H1 (cell line): ENCODE data around the gene PRICKLE2. TPM values are rescaled to one million over a fixed set of nuclear protein-coding genes. Genes with fewer than 3 reads are reported as not detected.

Experiments used
- CTCF ChIA-PET: fragments of 300-600 bp; sonication (Branson Sonifier 250); formaldehyde crosslinking; loops from one replicate; lab custom pipeline; 2021; ENCODE audit not compliant: partially characterized antibody; lab: Charles Lee
- POLR2A ChIA-PET: fragments of 300-600 bp; sonication (Branson Sonifier 250); formaldehyde crosslinking; loops from one replicate; lab custom pipeline; 2021; ENCODE audit warnings: inconsistent platforms; ENCODE audit not compliant: partially characterized antibody; lab: Charles Lee
- DNase-seq, 2 experiments: peaks; one replicate each; pipeline versions ENCODE4 v3.0.0 to v3.0.0-alpha.2; 2010 to 2022; ENCODE audit warnings: low spot score in 2 of 2, low read depth in 1 of 2, mixed read lengths in 1 of 2
- FAIRE-seq: peaks from 2 replicates; lab custom pipeline; 2011; peaks lifted over from hg19 to GRCh38; lab: Jason Lieb, UNC
- H2AFZ ChIP-seq: 2 replicates; pipeline ENCODE4 v1.8.1; 2012; ENCODE audit warnings: low read length, inconsistent platforms
- H2AK5ac ChIP-seq: 2 replicates; pipeline ENCODE4 v1.6.1; 2013; ENCODE audit warnings: low read depth, low read length
- H2BK120ac ChIP-seq: replicated peaks from 2 replicates; pipeline ENCODE3; 2013; ENCODE audit warnings: low read depth, low read length, inconsistent platforms
- H2BK12ac ChIP-seq: 2 replicates; pipeline ENCODE4 v1.6.1; 2013; ENCODE audit warnings: low read depth, low read length
- H2BK15ac ChIP-seq: 2 replicates; pipeline ENCODE4 v1.6.1; 2013; ENCODE audit warnings: low read length
- H2BK20ac ChIP-seq: 2 replicates; pipeline ENCODE4 v1.6.1; 2013; ENCODE audit warnings: low read length
- H2BK5ac ChIP-seq: 2 replicates; pipeline ENCODE4 v1.6.1; 2013; ENCODE audit warnings: low read depth, low read length
- H3K14ac ChIP-seq: 2 replicates; pipeline ENCODE4 v1.6.1; 2013; ENCODE audit warnings: inconsistent platforms; ENCODE audit not compliant: insufficient read length
- H3K18ac ChIP-seq: 2 replicates; pipeline ENCODE4 v1.6.1; 2013; ENCODE audit warnings: low read length; ENCODE audit errors: extremely low read depth
- H3K23ac ChIP-seq: 2 replicates; pipeline ENCODE4 v1.6.1; 2013; ENCODE audit warnings: inconsistent platforms; ENCODE audit not compliant: insufficient read length
- H3K23me2 ChIP-seq: 2 replicates; pipeline ENCODE4 v1.6.1; 2013; ENCODE audit warnings: low read depth, low read length
- H3K27ac ChIP-seq: 2 replicates; pipeline ENCODE4 v1.6.1; 2011; ENCODE audit warnings: low read depth, low read length, inconsistent platforms
- H3K27me3 ChIP-seq, 4 experiments: replicated peaks in 1 of 4; 1 replicate in 1 of 4; 2 replicates in 3 of 4; pipeline versions ENCODE4 v1.6.1 to v1.8.1; 2011 to 2013; ENCODE audit warnings: low read length in 3 of 4, mild to moderate bottlenecking in 3 of 4, inconsistent platforms in 2 of 4, mixed read lengths in 2 of 4, moderate library complexity in 1 of 4; ENCODE audit not compliant: control insufficient read depth in 3 of 4, insufficient read depth in 3 of 4; ENCODE audit errors: extremely low read depth in 1 of 4
- H3K36me3 ChIP-seq, 4 experiments: 2 replicates each; pipeline versions ENCODE4 v1.6.1 to v1.8.1; 2011 to 2013; ENCODE audit warnings: mild to moderate bottlenecking in 4 of 4, low read length in 3 of 4, moderate library complexity in 2 of 4, control low read depth in 1 of 4, inconsistent platforms in 1 of 4; ENCODE audit not compliant: insufficient read depth in 4 of 4, control insufficient read depth in 2 of 4
- H3K4ac ChIP-seq: replicated peaks from 2 replicates; pipeline ENCODE3; 2013; ENCODE audit warnings: low read length, low read depth, mixed read lengths, inconsistent platforms; ENCODE audit not compliant: insufficient read length
- H3K4me1 ChIP-seq, 4 experiments: replicated peaks in 1 of 4; 1 replicate in 1 of 4; 2 replicates in 3 of 4; pipeline versions ENCODE4 v1.6.1 to v1.8.1; 2011 to 2013; ENCODE audit warnings: low read length in 3 of 4, inconsistent platforms in 2 of 4, mixed read lengths in 1 of 4; ENCODE audit not compliant: insufficient read depth in 4 of 4, control insufficient read depth in 3 of 4
- H3K4me2 ChIP-seq, 2 experiments: 2 replicates each; pipeline versions ENCODE4 v1.6.1 to v1.8.1; 2011 to 2013; ENCODE audit warnings: low read depth in 2 of 2, low read length in 2 of 2, control low read depth in 1 of 2, inconsistent platforms in 1 of 2, mild to moderate bottlenecking in 1 of 2; ENCODE audit not compliant: insufficient read depth in 1 of 2
- H3K4me3 ChIP-seq, 4 experiments: fragments of 200-600, 300-600 bp in 1 of 4; sonication (generic), shearing (Covaris generic), sonication (Bioruptor Twin) in 1 of 4; 2 replicates each; pipeline versions ENCODE4 v1.5.1 to v1.8.1; 2011 to 2016; ENCODE audit warnings: low read length in 4 of 4, low read depth in 3 of 4, control low read depth in 2 of 4, inconsistent platforms in 2 of 4, mild to moderate bottlenecking in 2 of 4, mixed read lengths in 1 of 4, moderate library complexity in 1 of 4; ENCODE audit not compliant: insufficient read depth in 2 of 4; ENCODE audit errors: extremely low read depth in 1 of 4
- H3K56ac ChIP-seq: replicated peaks from 2 replicates; pipeline ENCODE3; 2013; ENCODE audit warnings: low read depth, mild to moderate bottlenecking, mixed read lengths, low read length, inconsistent platforms; ENCODE audit not compliant: insufficient read length
- H3K79me1 ChIP-seq: 2 replicates; pipeline ENCODE4 v1.6.1; 2013; ENCODE audit warnings: low read depth, low read length, control low read depth
- H3K79me2 ChIP-seq, 2 experiments: 2 replicates each; pipeline versions ENCODE4 v1.6.1 to v1.8.1; 2012 to 2013; ENCODE audit warnings: low read length in 2 of 2, mild to moderate bottlenecking in 2 of 2, inconsistent platforms in 1 of 2; ENCODE audit not compliant: insufficient read depth in 2 of 2, control insufficient read depth in 1 of 2
- H3K9ac ChIP-seq, 4 experiments: replicated peaks in 1 of 4; 1 replicate in 1 of 4; 2 replicates in 3 of 4; pipeline versions ENCODE4 v1.6.1 to v1.8.1; 2011 to 2013; ENCODE audit warnings: low read depth in 3 of 4, low read length in 3 of 4, control low read depth in 2 of 4, mild to moderate bottlenecking in 2 of 4, moderate library complexity in 2 of 4, inconsistent platforms in 1 of 4; ENCODE audit errors: extremely low read depth in 1 of 4
- H3K9me3 ChIP-seq, 2 experiments: 2 replicates each; pipeline versions ENCODE4 v1.6.1 to v1.8.1; 2012 to 2013; ENCODE audit warnings: mild to moderate bottlenecking in 2 of 2, moderate library complexity in 2 of 2, control low read depth in 1 of 2, inconsistent platforms in 1 of 2, low read depth in 1 of 2, low read length in 1 of 2, mixed read lengths in 1 of 2; ENCODE audit not compliant: insufficient read depth in 2 of 2
- H4K20me1 ChIP-seq, 2 experiments: replicated peaks in 1 of 2; 2 replicates each; pipeline versions ENCODE3 to v1.8.1; 2011 to 2013; ENCODE audit warnings: inconsistent platforms in 2 of 2, low read length in 2 of 2, mild to moderate bottlenecking in 1 of 2; ENCODE audit not compliant: insufficient read depth in 2 of 2, control insufficient read depth in 1 of 2
- H4K5ac ChIP-seq: 2 replicates; pipeline ENCODE4 v1.6.1; 2013; ENCODE audit warnings: low read length, low read depth, mixed read lengths, inconsistent platforms; ENCODE audit not compliant: insufficient read length
- H4K8ac ChIP-seq: 2 replicates; pipeline ENCODE4 v1.8.0; 2013; ENCODE audit warnings: mild to moderate bottlenecking, moderate library complexity, low read length, inconsistent platforms; ENCODE audit not compliant: insufficient read depth; ENCODE audit errors: extremely low read depth
- H4K91ac ChIP-seq: replicated peaks from 2 replicates; pipeline ENCODE3; 2013; ENCODE audit warnings: low read length, mixed read lengths, inconsistent platforms; ENCODE audit not compliant: insufficient read length
- ASH2L ChIP-seq: fragments of 200-600, 300-600 bp; sonication (generic); IDR thresholded peaks from one replicate; pipeline ENCODE4 v1.7.1; 2017; ENCODE audit warnings: low read length
- CHD1 ChIP-seq: IDR thresholded peaks from 2 replicates; pipeline ENCODE4 v1.6.1; 2012; ENCODE audit warnings: low read depth, low read length, improper control_type of control experiment
- EZH2 ChIP-seq: fragments of 200-600 bp; sonication (generic); IDR thresholded peaks from 2 replicates; pipeline ENCODE4 v1.7.1; 2012; ENCODE audit warnings: low read depth, mild to moderate bottlenecking, moderate library complexity, low read length, inconsistent platforms; ENCODE audit not compliant: severe bottlenecking
- MAFK ChIP-seq: IDR thresholded peaks from 2 replicates; pipeline ENCODE4 v1.6.1; 2012; ENCODE audit warnings: low read depth, mild to moderate bottlenecking, improper control_type of control experiment, low read length
- NANOG ChIP-seq: IDR thresholded peaks from 2 replicates; pipeline ENCODE4 v1.6.1; 2011; ENCODE audit warnings: low read length, low read depth, mild to moderate bottlenecking, inconsistent platforms; ENCODE audit not compliant: insufficient read depth, poor library complexity, severe bottlenecking
- PHF8 ChIP-seq: fragments of 200-600 bp; sonication (generic); conservative IDR thresholded peaks from 2 replicates; pipeline ENCODE4 v1.7.1; 2012; ENCODE audit warnings: low read depth, mild to moderate bottlenecking, inconsistent platforms, low read length, moderate library complexity
- YY1 ChIP-seq: IDR thresholded peaks from 2 replicates; pipeline ENCODE4 v1.6.1; 2011; ENCODE audit warnings: low read depth, mild to moderate bottlenecking, low read length
- WGBS, 2 experiments: shearing (Covaris generic) in 1 of 2; methylation state at CpG; one replicate each; pipeline versions ENCODE4 v1.1.6 to v1.1.7; 2013 to 2015; ENCODE audit warnings: low lambda C conversion rate in 2 of 2, mixed read lengths in 2 of 2, inconsistent platforms in 1 of 2, low coverage in 1 of 2, missing lambda C conversion rate in 1 of 2; ENCODE audit not compliant: insufficient replicate concordance in 2 of 2, insufficient coverage in 1 of 2, insufficient read length in 1 of 2; ENCODE audit errors: extremely low coverage in 1 of 2, missing lambda C conversion rate in 1 of 2; 5-methylcytosine and 5-hydroxymethylcytosine counted together
- polyA plus RNA-seq, 7 experiments: library from polyadenylated mRNA; depleted of rRNA in 3 of 7; stranded (reverse) in 5 of 7; unstranded in 2 of 7; fragments of >200 nt in 5 of 7; fragments of 200-250 nt in 2 of 7; gene quantifications; 1 replicate in 5 of 7; 2 replicates in 1 of 7; 4 replicates in 1 of 7; pipeline versions ENCODE4 v1.2.1 to v1.2.3, GENCODE V29; 2011 to 2013; ENCODE audit warnings: missing spikeins in 2 of 7, mixed read lengths in 2 of 7
- total RNA-seq: library from RNA; stranded (reverse); fragmentation: NEBNext Ultra II Directional; extraction: Animal tissue kit (Norgen Biotek cat#: 25700); gene quantifications from 2 replicates; pipeline ENCODE4 v1.2.1, GENCODE V29; 2021
- TF ChIP-seq, protein P1 (sequence below): IDR thresholded peaks from 2 replicates; pipeline ENCODE4 v1.6.1; 2012; ENCODE audit warnings: low read length, inconsistent platforms
- TF ChIP-seq, protein P2 (sequence below): IDR thresholded peaks from 2 replicates; pipeline ENCODE4 v1.6.1; 2012; ENCODE audit warnings: inconsistent platforms

The PRICKLE2 gene
- total and polyA plus RNA-seq, 2 of the 8 experiments (the other 6 are each of a cell fraction or from before 2014, with no cell fraction given): 2.9 to 8.0 TPM

DNA sequence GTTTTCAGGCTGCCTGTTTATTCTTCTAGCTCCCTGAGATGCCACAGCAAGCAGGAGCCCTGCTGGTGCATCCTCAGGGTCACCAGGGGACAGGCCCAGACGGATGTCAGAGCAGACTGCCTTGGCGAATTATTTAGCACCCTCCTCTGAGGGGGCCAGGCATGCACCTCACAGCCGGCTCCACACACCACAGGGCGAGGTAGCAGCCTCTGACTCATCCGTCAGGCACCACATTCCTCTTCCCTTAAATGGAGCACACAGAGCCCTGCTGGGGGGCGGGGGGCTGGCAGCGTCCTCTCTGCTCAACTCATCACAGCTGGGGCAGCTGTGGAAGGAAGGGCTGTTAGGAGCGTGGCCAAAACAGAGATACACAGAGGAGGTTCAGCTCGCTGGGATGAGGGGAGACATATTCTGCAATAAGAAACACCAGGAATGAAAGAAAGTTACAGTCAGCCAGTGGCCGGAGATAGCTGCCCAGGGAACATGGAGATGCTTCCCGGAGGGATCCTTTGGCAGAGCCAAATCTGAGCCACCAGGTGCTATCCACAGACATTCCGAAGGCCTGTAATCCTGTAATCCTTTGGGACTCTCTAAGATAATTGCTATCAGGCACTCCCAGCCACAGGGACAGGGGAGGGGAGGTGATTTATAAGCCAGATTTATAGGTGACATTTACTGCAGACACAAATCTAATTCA is 13.9 kb upstream of the PRICKLE2 start:
- DNase-seq (peak; percentile 67 to 83), FAIRE-seq (peak; percentile 72)
- Histone ChIP-seq H3K56ac (no peak overlapping the region), H4K91ac (no peak overlapping the region), H3K36me3 (peaks cover 0 to 5% (median 0%) of the 10 kb centered on the region in 4 experiments; a peak in 1 of 8 replicates), H4K8ac (no peak overlapping the region), H2AFZ (no peak overlapping the region), H3K14ac (no peak overlapping the region), H3K27ac (peak overlapping the region; percentile 24; the same call in 1 of the 2 replicates), H3K23me2 (no peaks in the 10 kb centered on the region; the same call in 1 of the 2 replicates), H3K4me1 (peaks cover 3 to 9% (median 4%) of the 10 kb centered on the region in 4 experiments), H3K79me1 (no peaks in the 10 kb centered on the region), H3K9ac (peak overlapping the region in 1 of 4 experiments; percentile 2; a peak in 3 of 7 replicates), H3K4me3 (peak overlapping the region in 2 of 4 experiments; percentile 10 to 12; a peak in 3 of 8 replicates), H4K20me1 (peaks cover 0 to 1% of the 10 kb centered on the region in 2 experiments), H2AK5ac (peak overlapping the region; percentile 72; the same call in 1 of the 2 replicates), H3K4ac (peak overlapping the region; percentile 46), H2BK20ac (peak overlapping the region; percentile 62; the same call in 1 of the 2 replicates), H4K5ac (no peak overlapping the region), H3K23ac (no peak overlapping the region), H2BK5ac (peak overlapping the region; percentile 37; the same call in 1 of the 2 replicates), H3K4me2 (peak overlapping the region; percentile 39 to 44), H2BK15ac (no peak overlapping the region), H3K9me3 (peaks cover 9 to 10% of the 10 kb centered on the region in 2 experiments; a peak in 2 of 4 replicates), H2BK120ac (peak overlapping the region; percentile 41), H3K79me2 (no peaks in the 10 kb centered on the region), H2BK12ac (peak overlapping the region; percentile 30), H3K27me3 (no peaks in the 10 kb centered on the region), H3K18ac (peak overlapping the region; percentile 62)
- 26% methylated on average over 12 of the region's 12 CpGs; no CpG with 5 or more reads in 1 of the 2 experiments for WGBS, 2 experiments
- CTCF ChIA-PET: interaction anchor here (1.2 kb wide), 1 partner anchor 14 kb away, joined by 3 read pairs; no protein-coding TSS in a partner anchor
- POLR2A ChIA-PET: interaction anchor here (1.1 to 1.7 kb wide), 2 partner anchors 12 to 14 kb away, joined by 4 to 5 read pairs; no protein-coding TSS in a partner anchor
- TF ChIP-seq, protein P1, sequence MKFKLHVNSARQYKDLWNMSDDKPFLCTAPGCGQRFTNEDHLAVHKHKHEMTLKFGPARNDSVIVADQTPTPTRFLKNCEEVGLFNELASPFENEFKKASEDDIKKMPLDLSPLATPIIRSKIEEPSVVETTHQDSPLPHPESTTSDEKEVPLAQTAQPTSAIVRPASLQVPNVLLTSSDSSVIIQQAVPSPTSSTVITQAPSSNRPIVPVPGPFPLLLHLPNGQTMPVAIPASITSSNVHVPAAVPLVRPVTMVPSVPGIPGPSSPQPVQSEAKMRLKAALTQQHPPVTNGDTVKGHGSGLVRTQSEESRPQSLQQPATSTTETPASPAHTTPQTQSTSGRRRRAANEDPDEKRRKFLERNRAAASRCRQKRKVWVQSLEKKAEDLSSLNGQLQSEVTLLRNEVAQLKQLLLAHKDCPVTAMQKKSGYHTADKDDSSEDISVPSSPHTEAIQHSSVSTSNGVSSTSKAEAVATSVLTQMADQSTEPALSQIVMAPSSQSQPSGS: no peak
- TF ChIP-seq NANOG: peak; percentile 52
- peak; percentile 86 for TF ChIP-seq ASH2L
- no peak for TF ChIP-seq EZH2
- no peak for TF ChIP-seq YY1
- TF ChIP-seq MAFK: no peak
- no peak for TF ChIP-seq PHF8
- TF ChIP-seq, protein P2, sequence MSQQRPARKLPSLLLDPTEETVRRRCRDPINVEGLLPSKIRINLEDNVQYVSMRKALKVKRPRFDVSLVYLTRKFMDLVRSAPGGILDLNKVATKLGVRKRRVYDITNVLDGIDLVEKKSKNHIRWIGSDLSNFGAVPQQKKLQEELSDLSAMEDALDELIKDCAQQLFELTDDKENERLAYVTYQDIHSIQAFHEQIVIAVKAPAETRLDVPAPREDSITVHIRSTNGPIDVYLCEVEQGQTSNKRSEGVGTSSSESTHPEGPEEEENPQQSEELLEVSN: no peak
- no peak for TF ChIP-seq CHD1
